Activated T-helper 17 cell treated with anti-CD3 and anti-CD28 coated beads, Interleukin-2, amount 50 U/mL, for 72 hours (primary cell): ENCODE results near the gene MYD88. TPM values are rescaled to one million over a fixed set of nuclear protein-coding genes. Genes with fewer than 3 reads are reported as not detected.
A peak's percentile ranks its signal among the peaks of the same experiment; 100 is the strongest.
"Not testable (repeated sequence)": the region's sequence is repeated elsewhere in the genome, so short reads cannot be mapped to it uniquely, and the experiment has no call there.

ENCODE experiments used
- ATAC-seq: fragments of 150-1000 bp; cut with Tn5 transposase; replicated peaks from 2 replicates; pipeline ENCODE4 v1.10.0; 2021; ENCODE audit warnings: mild to moderate bottlenecking, moderate library complexity
- H3K27ac Mint-ChIP-seq: one replicate; pipeline ENCODE4 v1.8.0; 2022; ENCODE audit warnings: mixed read lengths
- H3K27me3 Mint-ChIP-seq: one replicate; pipeline ENCODE4 v1.8.0; 2022; ENCODE audit warnings: mixed read lengths
- H3K36me3 Mint-ChIP-seq: one replicate; pipeline ENCODE4 v1.8.0; 2022; ENCODE audit warnings: low read depth, mild to moderate bottlenecking, mixed read lengths
- H3K4me1 Mint-ChIP-seq: one replicate; pipeline ENCODE4 v1.8.0; 2022; ENCODE audit warnings: mixed read lengths
- H3K4me3 Mint-ChIP-seq: one replicate; pipeline ENCODE4 v1.8.0; 2022; ENCODE audit warnings: mild to moderate bottlenecking, mixed read lengths
- H3K9me3 Mint-ChIP-seq: one replicate; pipeline ENCODE4 v1.8.0; 2022; ENCODE audit warnings: mixed read lengths
- total RNA-seq, 2 donors: library from RNA; stranded (reverse); gene quantifications; one replicate each; pipeline ENCODE4 v1.2.3, GENCODE V29; 2022

Gene MYD88
- total RNA-seq, 2 donors from 2014 or later: 34.5 to 57.0 TPM

GRCh38 chr3:38153221-38153620, 14.8 kb downstream of the MYD88 start:
- Mint-ChIP-seq H3K36me3 (no peaks in the 10 kb centered on the region), H3K27me3 (no peaks in the 10 kb centered on the region), H3K4me1 (peaks cover 22% of the 10 kb centered on the region), H3K4me3 (no peak overlapping the region), H3K9me3 (peaks cover 6% of the 10 kb centered on the region), H3K27ac (no peak overlapping the region)
- no peak for ATAC-seq

GRCh38 chr3:38154033-38154494, 15.6 kb downstream of the MYD88 start:
- peaks cover 22% of the 10 kb centered on the region for H3K4me1 Mint-ChIP-seq
- H3K36me3 Mint-ChIP-seq: no peaks in the 10 kb centered on the region
- peak; percentile 66 for ATAC-seq
- no peak overlapping the region for H3K4me3 Mint-ChIP-seq
- no peak overlapping the region for H3K27ac Mint-ChIP-seq
- H3K9me3 Mint-ChIP-seq: peaks cover 6% of the 10 kb centered on the region
- no peaks in the 10 kb centered on the region for H3K27me3 Mint-ChIP-seq

DNA sequence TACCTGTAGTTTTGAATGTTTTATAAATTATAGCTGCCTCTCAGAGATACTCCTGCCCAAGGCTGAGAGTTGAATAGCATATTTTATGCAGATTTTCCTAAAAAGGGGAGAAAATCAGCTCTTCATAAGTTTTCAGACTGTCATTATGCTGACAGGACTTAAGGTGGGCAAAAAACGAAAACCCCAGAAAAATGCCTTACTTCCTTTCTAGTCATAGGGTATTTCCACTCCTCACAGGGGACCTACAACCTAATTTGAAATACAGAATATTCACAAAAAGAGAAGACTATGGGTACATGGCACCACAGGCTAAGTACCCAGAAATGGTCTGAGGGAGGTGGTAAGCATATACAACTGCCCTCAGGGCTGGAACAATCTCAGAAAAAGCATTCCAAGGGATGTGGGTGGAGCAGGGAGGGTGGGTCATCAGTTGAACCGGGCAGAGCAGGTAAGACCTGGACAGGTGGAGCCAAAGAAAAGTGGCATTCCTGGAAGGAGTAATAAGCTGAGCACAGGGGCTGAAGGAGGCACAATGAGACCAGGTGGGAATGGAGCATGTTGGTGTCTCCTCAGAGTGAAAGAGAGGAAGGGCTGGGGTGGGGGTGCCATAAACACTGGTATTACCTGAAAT, 16.3 kb downstream of the MYD88 start:
- Mint-ChIP-seq H3K4me3 (no peak overlapping the region), H3K9me3 (peaks cover 6% of the 10 kb centered on the region), H3K36me3 (no peaks in the 10 kb centered on the region), H3K27ac (no peak overlapping the region), H3K27me3 (no peaks in the 10 kb centered on the region), H3K4me1 (peaks cover 22% of the 10 kb centered on the region)
- no peak for ATAC-seq

DNA sequence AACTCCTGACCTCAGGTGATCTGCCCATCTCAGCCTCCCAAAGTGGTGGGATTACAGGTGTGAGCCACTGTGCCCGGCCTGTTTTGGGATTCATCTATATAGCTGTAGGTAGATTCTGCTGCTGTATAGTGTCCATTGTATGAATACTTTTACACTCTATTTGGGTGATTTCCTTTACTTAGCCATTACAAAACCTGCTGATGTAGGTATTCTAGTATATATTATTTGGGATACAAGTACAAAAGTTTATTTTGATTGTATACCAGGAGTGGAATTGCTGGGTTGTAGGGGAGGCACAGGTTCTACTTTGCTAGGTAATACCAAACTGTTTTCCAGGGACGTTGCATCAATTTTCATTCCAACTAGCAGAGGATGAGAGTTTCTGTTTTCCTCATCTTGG, 17.4 kb downstream of the MYD88 start:
- Mint-ChIP-seq H3K27ac (no peak overlapping the region), H3K4me3 (no peak overlapping the region), H3K27me3 (no peaks in the 10 kb centered on the region), H3K9me3 (peaks cover 6% of the 10 kb centered on the region), H3K36me3 (no peaks in the 10 kb centered on the region), H3K4me1 (peaks cover 18% of the 10 kb centered on the region)
- ATAC-seq: no peak

DNA sequence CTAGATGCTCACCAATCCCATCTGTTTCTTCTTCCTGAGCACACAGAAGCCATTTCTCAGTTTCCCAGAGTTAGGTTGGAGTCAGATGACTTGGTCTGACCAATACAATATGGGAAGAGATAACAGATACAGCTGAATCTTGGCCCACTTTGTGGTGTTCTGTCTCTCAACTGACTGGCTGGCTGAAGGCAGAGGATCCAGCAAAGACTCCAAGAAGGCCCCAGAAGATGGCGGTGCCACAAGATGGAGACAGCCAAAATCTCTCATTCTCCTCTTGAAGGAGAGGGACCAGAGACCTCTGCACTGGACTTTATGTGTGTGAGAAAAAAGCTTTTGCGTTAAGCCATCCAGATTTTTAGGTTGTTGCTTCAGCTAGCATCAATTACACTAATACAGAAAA, 18.7 kb downstream of the MYD88 start:
- no peak for ATAC-seq
- Mint-ChIP-seq H3K4me3 (no peak overlapping the region), H3K4me1 (peaks cover 5% of the 10 kb centered on the region), H3K9me3 (no peaks in the 10 kb centered on the region), H3K27me3 (no peaks in the 10 kb centered on the region), H3K36me3 (no peaks in the 10 kb centered on the region), H3K27ac (no peak overlapping the region)

DNA sequence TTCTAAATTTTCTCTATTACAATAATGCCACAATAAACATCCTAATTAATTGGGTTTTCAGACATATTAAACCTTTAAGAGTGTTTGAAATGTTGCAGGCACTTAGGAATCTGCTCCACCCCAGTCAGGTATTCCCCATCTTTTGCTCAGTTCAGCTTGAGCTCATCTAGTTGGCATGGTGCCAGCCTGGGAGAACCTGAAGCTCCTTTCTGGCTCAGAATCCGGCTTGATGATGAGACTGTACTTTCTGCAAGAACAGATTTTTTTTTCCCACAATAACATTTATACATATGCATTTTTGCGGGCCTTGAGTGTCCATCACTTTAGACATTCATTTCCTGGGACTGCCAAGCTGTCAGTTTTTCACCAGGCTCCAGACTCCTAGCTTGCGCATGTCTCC, 19.1 kb downstream of the MYD88 start:
- H3K36me3 Mint-ChIP-seq: no peaks in the 10 kb centered on the region
- H3K27ac Mint-ChIP-seq: no peak overlapping the region
- H3K4me1 Mint-ChIP-seq: peaks cover 3% of the 10 kb centered on the region
- ATAC-seq: no peak
- no peak overlapping the region for H3K4me3 Mint-ChIP-seq
- no peaks in the 10 kb centered on the region for H3K27me3 Mint-ChIP-seq
- no peaks in the 10 kb centered on the region for H3K9me3 Mint-ChIP-seq

DNA sequence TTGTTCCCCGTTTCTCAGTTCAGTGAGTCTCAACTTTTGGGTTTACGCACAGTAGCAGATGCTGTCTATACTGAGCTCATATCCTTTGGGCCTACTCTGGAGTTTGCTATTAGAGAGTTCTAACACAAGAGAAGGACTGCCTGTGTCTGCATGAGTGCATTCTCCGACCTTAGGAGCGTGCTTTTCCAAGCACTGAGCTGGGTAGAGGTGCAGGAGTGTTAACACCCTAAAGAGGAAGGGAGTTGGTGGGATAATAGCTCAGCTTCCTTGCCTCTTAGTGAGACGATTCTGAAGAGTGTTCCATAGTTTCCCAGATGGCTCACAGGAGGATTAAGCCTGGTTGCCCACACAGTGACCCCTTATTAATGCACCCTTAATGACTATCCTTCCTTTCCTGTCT, 20.0 kb downstream of the MYD88 start:
- no peaks in the 10 kb centered on the region for H3K9me3 Mint-ChIP-seq
- H3K27ac Mint-ChIP-seq: no peak overlapping the region
- ATAC-seq: no peak
- no peaks in the 10 kb centered on the region for H3K27me3 Mint-ChIP-seq
- H3K4me3 Mint-ChIP-seq: no peak overlapping the region
- no peaks in the 10 kb centered on the region for H3K4me1 Mint-ChIP-seq
- H3K36me3 Mint-ChIP-seq: no peaks in the 10 kb centered on the region

DNA sequence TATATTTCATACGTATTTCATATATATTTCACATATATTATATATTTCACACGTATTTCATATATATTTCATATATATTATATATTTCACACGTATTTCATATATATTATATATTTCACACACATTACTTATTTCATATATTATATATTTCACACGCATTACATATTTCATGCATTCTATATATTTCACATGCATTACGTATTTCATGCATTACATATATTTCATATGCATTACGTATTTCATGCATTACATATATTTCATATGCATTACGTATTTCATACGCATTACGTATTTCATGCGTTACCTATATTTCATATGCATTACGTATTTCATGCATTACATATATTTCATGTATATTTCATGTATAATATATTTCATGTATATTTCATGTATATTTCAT, 22.2 kb downstream of the MYD88 start:
- peaks cover 12% of the 10 kb centered on the region for H3K36me3 Mint-ChIP-seq
- H3K9me3 Mint-ChIP-seq, H3K4me3 Mint-ChIP-seq, ATAC-seq, H3K4me1 Mint-ChIP-seq, H3K27ac Mint-ChIP-seq, H3K27me3 Mint-ChIP-seq: not testable (repeated sequence)

- Mint-ChIP-seq H3K4me3 (peak overlapping the region; percentile 94), H3K4me1 (peaks cover 16% of the 10 kb centered on the region), H3K36me3 (peaks cover 38% of the 10 kb centered on the region), H3K27ac (no peak overlapping the region), H3K9me3 (no peaks in the 10 kb centered on the region), H3K27me3 (no peaks in the 10 kb centered on the region)
- ATAC-seq: no peak
Measured at GRCh38 chr3:38163117-38163840, 24.8 kb downstream of the MYD88 start.

DNA sequence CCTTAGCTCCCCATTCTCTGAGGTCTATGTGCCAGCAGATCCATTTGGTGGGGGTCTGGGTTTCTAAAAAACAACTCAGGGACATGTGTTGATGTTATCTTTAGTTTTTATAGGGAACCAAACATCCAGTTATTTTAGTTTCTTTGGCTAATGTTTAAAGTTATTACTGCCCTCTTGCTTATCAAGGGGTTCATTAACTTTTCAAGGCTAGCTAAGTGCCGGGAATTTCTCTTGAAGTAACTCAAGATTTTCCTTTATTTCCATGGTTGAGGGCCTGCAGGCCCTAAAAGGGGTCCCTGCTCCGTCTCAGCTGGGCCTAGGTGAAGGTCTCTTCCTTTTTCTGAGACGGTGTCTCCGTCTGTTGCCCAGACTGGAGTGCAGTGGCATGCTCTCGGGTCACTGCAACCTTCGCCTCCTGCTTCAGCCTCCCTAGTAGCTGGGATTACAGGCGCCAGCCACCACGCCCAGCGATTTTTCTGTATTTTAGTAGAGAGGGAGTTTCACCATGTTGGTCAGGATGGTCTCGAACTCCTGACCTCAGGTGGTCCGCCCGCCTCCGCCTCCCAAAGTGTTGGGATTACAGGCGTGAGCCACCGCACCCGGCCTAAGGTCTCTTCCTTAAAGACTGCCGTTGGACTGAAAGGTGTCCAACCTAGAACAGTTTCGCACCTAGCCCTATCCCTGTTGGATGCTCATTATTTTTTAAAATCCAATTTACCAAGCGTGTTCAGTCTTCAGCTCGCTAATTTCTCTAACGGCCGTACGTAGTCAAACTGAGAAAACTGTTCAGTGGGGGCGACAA, 25.6 kb downstream of the MYD88 start:
- no peak for ATAC-seq
- Mint-ChIP-seq H3K4me3 (peak overlapping the region; percentile 94), H3K36me3 (peaks cover 46% of the 10 kb centered on the region), H3K27me3 (no peaks in the 10 kb centered on the region), H3K27ac (peak overlapping the region; percentile 94), H3K9me3 (no peaks in the 10 kb centered on the region), H3K4me1 (peaks cover 24% of the 10 kb centered on the region)

- Mint-ChIP-seq H3K4me3 (peak overlapping the region; percentile 94), H3K36me3 (peaks cover 50% of the 10 kb centered on the region), H3K27ac (peak overlapping the region; percentile 94), H3K9me3 (no peaks in the 10 kb centered on the region), H3K4me1 (peaks cover 29% of the 10 kb centered on the region), H3K27me3 (no peaks in the 10 kb centered on the region)
- ATAC-seq: peak; percentile 20
Measured at GRCh38 chr3:38164643-38164951, 26.1 kb downstream of the MYD88 start.

DNA sequence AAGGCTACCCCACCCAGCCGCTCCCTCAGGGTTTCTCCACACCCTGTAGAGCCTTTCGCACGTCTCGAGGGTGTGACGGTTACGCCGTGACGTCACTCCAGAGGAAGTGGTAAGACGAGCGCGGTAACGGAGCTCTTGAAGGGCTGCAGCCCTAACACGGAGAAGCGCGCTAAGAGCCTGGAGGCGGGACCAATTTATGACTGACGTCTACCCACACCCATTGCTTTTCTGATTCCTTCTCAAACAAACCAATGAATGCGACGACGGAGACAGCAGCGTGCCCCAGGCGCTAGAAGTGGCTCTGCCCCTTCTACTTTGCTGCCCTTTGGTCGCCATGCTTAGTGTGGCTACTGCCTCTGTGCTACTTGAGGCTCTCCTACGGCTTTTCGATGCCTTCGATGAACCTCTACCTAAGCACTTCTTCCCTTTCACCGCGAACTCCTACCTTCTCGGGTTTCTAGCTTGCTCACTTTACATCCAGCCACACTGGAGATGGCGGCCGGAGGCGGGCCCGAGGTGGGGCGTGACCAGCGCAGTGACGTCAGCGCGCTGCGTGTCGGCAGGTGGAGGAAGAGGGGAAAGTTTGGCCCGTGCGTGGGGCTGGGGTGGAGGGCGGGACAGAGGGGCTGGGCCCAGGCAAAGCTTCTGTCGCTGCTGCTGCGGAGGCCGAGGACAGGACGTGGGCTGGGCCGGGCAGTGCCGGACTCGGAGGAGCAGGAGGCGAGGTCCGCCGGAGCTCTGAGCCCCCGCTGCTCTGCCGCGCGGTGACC, 26.7 kb downstream of the MYD88 start, which contains the start of gene OXSR1:
TSS of gene OXSR1 (plus strand) at position 586 of the 770 bp plus-strand sequence. CDS start 340 bp downstream, outside the sequence.
- Mint-ChIP-seq H3K27ac (peak within 1 kb of the TSS; percentile 94), H3K27me3 (no peaks in the 10 kb centered on the region), H3K9me3 (no peaks in the 10 kb centered on the region), H3K4me1 (peaks cover 29% of the 10 kb centered on the region), H3K36me3 (peaks cover 50% of the 10 kb centered on the region), H3K4me3 (peak within 1 kb of the TSS; percentile 94)
- peak; percentile 89 for ATAC-seq

GRCh38 chr3:38165722-38166387, 27.4 kb downstream of the MYD88 start:
- Mint-ChIP-seq H3K27ac (peak overlapping the region; percentile 94), H3K36me3 (peaks cover 57% of the 10 kb centered on the region), H3K27me3 (no peaks in the 10 kb centered on the region), H3K4me1 (peaks cover 35% of the 10 kb centered on the region), H3K4me3 (peak overlapping the region; percentile 94), H3K9me3 (no peaks in the 10 kb centered on the region)
- ATAC-seq: peak; percentile 1

GRCh38 chr3:38167591-38167990, 29.1 kb downstream of the MYD88 start:
- Mint-ChIP-seq H3K4me1 (peaks cover 47% of the 10 kb centered on the region), H3K36me3 (peaks cover 65% of the 10 kb centered on the region), H3K4me3 (peak overlapping the region; percentile 94), H3K27ac (peak overlapping the region; percentile 94), H3K27me3 (no peaks in the 10 kb centered on the region), H3K9me3 (no peaks in the 10 kb centered on the region)
- ATAC-seq: no peak
